ENCODE data around the gene ENDOG. TPM values are rescaled to one million over a fixed set of nuclear protein-coding genes. Genes with fewer than 3 reads are reported as not detected.
A peak's percentile ranks its signal among the peaks of the same experiment; 100 is the strongest.

The ENDOG gene
- total RNA-seq, 1 donor from 2014 or later = 17.8 TPM

DNA sequence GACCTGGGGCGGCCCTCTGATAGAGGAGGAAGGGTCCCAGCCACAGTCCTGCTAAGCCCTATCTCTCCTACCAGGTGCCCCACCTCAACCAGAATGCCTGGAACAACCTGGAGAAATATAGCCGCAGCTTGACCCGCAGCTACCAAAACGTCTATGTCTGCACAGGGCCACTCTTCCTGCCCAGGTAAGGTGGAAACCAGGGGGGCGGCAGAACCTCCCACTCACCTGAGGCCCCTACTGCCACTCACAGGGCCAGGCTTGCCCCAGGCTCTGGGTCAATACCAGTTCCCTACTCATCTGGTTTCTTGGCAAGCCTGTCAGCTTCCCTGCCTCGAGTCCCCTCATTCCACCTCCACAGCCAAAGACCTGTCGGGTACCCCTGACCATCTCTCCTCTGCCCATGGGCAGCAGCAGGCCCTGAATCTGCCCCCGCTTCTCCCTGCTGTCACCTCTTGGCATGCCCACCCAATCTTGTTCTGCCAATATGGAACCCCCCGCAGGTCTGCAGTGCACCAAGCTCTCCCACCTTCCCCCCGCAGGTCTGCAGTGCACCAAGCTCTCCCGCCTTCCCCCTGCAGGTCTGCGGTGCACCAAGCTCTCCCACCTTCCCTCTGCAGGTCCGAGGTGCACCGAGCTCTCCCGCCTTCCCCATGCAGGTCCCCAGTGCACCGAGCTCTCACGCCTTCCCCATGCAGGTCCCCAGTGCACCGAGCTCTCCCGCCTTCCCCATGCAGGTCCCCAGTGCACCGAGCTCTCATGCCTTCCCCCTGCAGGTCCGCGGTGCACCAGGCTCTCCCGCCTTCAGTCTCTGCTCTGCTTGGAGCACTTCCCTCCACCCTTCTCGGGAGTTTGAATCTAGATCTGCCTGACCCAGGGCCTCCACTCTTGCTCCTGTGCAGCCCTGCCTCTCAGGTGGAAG is 2.6 kb downstream of the ENDOG start:
- no peaks in the 10 kb centered on the region for H3K27me3 ChIP-seq (ENCODE audit: insufficient read depth, low read length)
- Mint-ChIP-seq H3K36me3 (ENCODE audit: low read depth, unreplicated experiment) (peaks cover 4% of the 10 kb centered on the region), H3K4me1 (ENCODE audit: low read depth, unreplicated experiment) (peaks cover 2% of the 10 kb centered on the region), H3K9me3 (ENCODE audit: unreplicated experiment) (no peaks in the 10 kb centered on the region), H3K27me3 (ENCODE audit: low read depth, unreplicated experiment) (no peaks in the 10 kb centered on the region), H3K4me3 (ENCODE audit: unreplicated experiment) (peak overlapping the region; percentile 54), H3K27ac (ENCODE audit: unreplicated experiment) (peak overlapping the region; percentile 58)
- H3K4me2 ChIP-seq (ENCODE audit: low read length) = no peak overlapping the region
- H3K36me3 ChIP-seq (ENCODE audit: insufficient read depth, low read length) = peaks cover 9% of the 10 kb centered on the region
- H4K20me1 ChIP-seq (ENCODE audit: insufficient read depth, low read length) = peaks cover 30% of the 10 kb centered on the region
- H3K4me1 ChIP-seq (ENCODE audit: insufficient read depth, low read length) = peaks cover 8% of the 10 kb centered on the region
- no peak overlapping the region for H3K9ac ChIP-seq (ENCODE audit: low read length)
- no peaks in the 10 kb centered on the region for H3K9me3 ChIP-seq (ENCODE audit: insufficient read depth, low read depth, low read length)
- TF ChIP-seq, protein P1, sequence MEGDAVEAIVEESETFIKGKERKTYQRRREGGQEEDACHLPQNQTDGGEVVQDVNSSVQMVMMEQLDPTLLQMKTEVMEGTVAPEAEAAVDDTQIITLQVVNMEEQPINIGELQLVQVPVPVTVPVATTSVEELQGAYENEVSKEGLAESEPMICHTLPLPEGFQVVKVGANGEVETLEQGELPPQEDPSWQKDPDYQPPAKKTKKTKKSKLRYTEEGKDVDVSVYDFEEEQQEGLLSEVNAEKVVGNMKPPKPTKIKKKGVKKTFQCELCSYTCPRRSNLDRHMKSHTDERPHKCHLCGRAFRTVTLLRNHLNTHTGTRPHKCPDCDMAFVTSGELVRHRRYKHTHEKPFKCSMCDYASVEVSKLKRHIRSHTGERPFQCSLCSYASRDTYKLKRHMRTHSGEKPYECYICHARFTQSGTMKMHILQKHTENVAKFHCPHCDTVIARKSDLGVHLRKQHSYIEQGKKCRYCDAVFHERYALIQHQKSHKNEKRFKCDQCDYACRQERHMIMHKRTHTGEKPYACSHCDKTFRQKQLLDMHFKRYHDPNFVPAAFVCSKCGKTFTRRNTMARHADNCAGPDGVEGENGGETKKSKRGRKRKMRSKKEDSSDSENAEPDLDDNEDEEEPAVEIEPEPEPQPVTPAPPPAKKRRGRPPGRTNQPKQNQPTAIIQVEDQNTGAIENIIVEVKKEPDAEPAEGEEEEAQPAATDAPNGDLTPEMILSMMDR (IDR thresholded peaks at IDR 0.05; ENCODE audit: insufficient read depth, low read depth, low read length) = no peak
- no peak for TF ChIP-seq EZH2 (IDR thresholded peaks at IDR 0.05; ENCODE audit: insufficient read depth, low read length)
- no peak overlapping the region for H3K27ac ChIP-seq (ENCODE audit: low read depth, low read length)
- no peak overlapping the region for H3K4me3 ChIP-seq (ENCODE audit: insufficient read depth, low read depth, low read length)
- peaks cover 3% of the 10 kb centered on the region for H3K79me2 ChIP-seq (ENCODE audit: insufficient read depth, low read length)
- DNase-seq (ENCODE audit: low read depth) = no peak
- no peak for FAIRE-seq
- no peak overlapping the region for H2AFZ ChIP-seq (ENCODE audit: low read depth, low read length)

DNA sequence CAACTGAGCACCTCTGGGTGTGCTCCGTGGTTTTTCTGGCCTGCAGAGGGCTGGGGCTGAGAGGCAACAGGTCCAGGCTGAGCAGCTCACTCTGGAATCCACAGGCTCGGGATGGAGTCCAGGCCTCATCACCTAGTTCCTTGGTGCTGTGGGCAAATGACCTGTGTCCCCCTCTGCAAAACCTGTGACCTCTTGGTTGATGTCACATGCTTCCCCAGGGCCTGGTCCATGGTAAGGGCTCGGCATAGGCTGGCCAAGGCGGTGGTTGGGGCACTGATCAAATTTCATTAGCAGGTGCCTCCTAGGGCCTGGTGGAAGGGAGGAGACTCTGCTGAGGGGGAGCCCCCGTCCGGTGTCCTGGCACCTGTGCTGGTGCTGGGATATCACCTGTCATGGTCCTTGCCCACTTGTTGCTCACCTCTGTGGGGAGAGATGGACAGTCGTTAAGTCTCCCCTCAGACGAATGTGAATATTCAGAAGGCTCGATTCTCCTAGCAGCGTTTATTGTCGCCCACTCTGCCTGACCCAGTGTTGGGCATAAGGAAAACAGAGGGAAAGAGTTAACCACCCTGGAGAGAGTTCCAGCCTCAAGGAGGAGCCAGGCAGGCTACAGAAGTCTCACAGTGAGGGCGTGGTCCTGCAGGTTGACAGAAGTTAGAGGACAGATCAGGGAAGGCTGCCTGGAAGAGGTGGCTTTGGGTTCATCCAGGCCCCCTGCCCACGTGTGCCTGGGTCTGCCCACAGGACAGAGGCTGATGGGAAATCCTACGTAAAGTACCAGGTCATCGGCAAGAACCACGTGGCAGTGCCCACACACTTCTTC is 3.5 kb downstream of the ENDOG start:
- FAIRE-seq = no peak
- Mint-ChIP-seq H3K27ac (ENCODE audit: unreplicated experiment) (no peak overlapping the region), H3K9me3 (ENCODE audit: unreplicated experiment) (no peaks in the 10 kb centered on the region), H3K36me3 (ENCODE audit: low read depth, unreplicated experiment) (peaks cover 4% of the 10 kb centered on the region), H3K4me1 (ENCODE audit: low read depth, unreplicated experiment) (peaks cover 2% of the 10 kb centered on the region), H3K27me3 (ENCODE audit: low read depth, unreplicated experiment) (no peaks in the 10 kb centered on the region), H3K4me3 (ENCODE audit: unreplicated experiment) (no peak overlapping the region)
- Histone ChIP-seq H3K4me2 (ENCODE audit: low read length) (no peak overlapping the region), H3K27me3 (ENCODE audit: insufficient read depth, low read length) (no peaks in the 10 kb centered on the region), H4K20me1 (ENCODE audit: insufficient read depth, low read length) (peaks cover 33% of the 10 kb centered on the region), H3K9me3 (ENCODE audit: insufficient read depth, low read depth, low read length) (no peaks in the 10 kb centered on the region), H3K4me3 (ENCODE audit: insufficient read depth, low read depth, low read length) (no peak overlapping the region), H3K36me3 (ENCODE audit: insufficient read depth, low read length) (peaks cover 9% of the 10 kb centered on the region), H2AFZ (ENCODE audit: low read depth, low read length) (no peak overlapping the region), H3K27ac (ENCODE audit: low read depth, low read length) (no peak overlapping the region), H3K79me2 (ENCODE audit: insufficient read depth, low read length) (peaks cover 3% of the 10 kb centered on the region), H3K9ac (ENCODE audit: low read length) (no peak overlapping the region), H3K4me1 (ENCODE audit: insufficient read depth, low read length) (peaks cover 8% of the 10 kb centered on the region)
- TF ChIP-seq, protein P1 (IDR thresholded peaks at IDR 0.05; ENCODE audit: insufficient read depth, low read depth, low read length) = no peak
- TF ChIP-seq EZH2 (IDR thresholded peaks at IDR 0.05; ENCODE audit: insufficient read depth, low read length) = no peak
- DNase-seq (ENCODE audit: low read depth) = no peak

Measured in astrocyte (in vitro differentiated cells and primary cell).